H1 (cell line): ENCODE measurements around the gene MED29.

Experiments
- EZH2 ChIP-seq: fragments of 200-600 bp; sonication (generic); IDR thresholded peaks from 2 replicates; pipeline ENCODE4 v1.7.1; 2012; ENCODE audit warnings: low read depth, mild to moderate bottlenecking, moderate library complexity, low read length, inconsistent platforms; ENCODE audit not compliant: severe bottlenecking
- POLR2AphosphoS5 ChIP-seq: IDR thresholded peaks from 2 replicates; pipeline ENCODE4 v1.6.1; 2011; ENCODE audit warnings: low read depth, low read length

DNA sequence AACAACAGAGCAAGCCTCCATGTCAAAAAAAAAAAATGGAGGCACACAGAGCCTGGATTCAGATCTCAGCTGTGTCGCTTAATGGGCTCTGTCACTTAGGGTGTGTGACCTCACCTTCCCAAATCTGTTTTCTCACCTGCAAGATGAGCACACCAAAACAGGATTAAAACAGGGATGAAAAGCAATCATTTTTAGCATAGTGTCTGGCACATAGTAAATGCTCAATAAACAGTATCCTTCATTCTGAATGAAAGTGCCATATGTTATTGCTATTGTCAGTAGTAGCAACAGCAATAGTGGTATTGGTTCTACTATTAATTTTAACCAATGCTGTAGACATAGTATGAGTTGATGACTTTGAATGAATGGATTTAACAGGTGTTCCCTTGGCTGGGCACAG is 25.6 kb upstream of the MED29 start:
- TF ChIP-seq EZH2, result no peak
- no peak for TF ChIP-seq POLR2AphosphoS5
